Breast epithelium (tissue), 3 donors: ENCODE data around the gene SNRNP200.

Experiments
- POLR2A ChIP-seq: fragments of 450-650 bp; IDR thresholded peaks from one replicate; pipeline ENCODE4 v1.6.1; 2016; ENCODE audit warnings: antibody characterized with exemption, mild to moderate bottlenecking, moderate library complexity
- TF ChIP-seq, protein P1 (sequence below), 3 donors: fragments of 450-650 bp; IDR thresholded peaks; one replicate each; pipeline ENCODE4 v1.5.1; 2016 to 2017; ENCODE audit warnings: antibody characterized with exemption in 3 of 3, mild to moderate bottlenecking in 3 of 3, moderate library complexity in 3 of 3

GRCh38 chr2:96329874-96330273, 24.5 kb upstream of the SNRNP200 start:
- TF ChIP-seq, protein P1, sequence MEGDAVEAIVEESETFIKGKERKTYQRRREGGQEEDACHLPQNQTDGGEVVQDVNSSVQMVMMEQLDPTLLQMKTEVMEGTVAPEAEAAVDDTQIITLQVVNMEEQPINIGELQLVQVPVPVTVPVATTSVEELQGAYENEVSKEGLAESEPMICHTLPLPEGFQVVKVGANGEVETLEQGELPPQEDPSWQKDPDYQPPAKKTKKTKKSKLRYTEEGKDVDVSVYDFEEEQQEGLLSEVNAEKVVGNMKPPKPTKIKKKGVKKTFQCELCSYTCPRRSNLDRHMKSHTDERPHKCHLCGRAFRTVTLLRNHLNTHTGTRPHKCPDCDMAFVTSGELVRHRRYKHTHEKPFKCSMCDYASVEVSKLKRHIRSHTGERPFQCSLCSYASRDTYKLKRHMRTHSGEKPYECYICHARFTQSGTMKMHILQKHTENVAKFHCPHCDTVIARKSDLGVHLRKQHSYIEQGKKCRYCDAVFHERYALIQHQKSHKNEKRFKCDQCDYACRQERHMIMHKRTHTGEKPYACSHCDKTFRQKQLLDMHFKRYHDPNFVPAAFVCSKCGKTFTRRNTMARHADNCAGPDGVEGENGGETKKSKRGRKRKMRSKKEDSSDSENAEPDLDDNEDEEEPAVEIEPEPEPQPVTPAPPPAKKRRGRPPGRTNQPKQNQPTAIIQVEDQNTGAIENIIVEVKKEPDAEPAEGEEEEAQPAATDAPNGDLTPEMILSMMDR (IDR thresholded peaks at IDR 0.05) = no peak
- no peak for TF ChIP-seq POLR2A
